ENCODE data around the gene WDPCP.

DNA sequence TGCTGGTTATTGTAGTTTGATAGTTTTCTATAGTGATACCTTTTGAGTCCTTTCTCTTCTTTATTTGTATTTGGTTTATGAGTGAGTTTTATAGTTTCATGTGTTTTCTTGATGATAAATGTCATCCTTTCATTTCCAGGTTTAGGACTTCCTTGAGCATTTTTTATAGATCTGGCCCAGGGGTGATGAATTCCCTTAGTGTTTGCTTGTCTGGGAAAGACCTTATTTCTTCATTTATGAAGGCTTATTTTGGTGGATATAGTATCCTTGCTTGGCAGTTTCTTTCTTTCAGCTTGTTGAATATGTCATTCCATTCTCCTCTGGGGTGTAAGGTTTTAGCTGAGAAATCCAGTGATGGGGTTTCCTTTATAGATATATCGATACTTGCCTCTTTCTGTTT is 483.8 kb downstream of the WDPCP start:
- TF ChIP-seq, protein P1, sequence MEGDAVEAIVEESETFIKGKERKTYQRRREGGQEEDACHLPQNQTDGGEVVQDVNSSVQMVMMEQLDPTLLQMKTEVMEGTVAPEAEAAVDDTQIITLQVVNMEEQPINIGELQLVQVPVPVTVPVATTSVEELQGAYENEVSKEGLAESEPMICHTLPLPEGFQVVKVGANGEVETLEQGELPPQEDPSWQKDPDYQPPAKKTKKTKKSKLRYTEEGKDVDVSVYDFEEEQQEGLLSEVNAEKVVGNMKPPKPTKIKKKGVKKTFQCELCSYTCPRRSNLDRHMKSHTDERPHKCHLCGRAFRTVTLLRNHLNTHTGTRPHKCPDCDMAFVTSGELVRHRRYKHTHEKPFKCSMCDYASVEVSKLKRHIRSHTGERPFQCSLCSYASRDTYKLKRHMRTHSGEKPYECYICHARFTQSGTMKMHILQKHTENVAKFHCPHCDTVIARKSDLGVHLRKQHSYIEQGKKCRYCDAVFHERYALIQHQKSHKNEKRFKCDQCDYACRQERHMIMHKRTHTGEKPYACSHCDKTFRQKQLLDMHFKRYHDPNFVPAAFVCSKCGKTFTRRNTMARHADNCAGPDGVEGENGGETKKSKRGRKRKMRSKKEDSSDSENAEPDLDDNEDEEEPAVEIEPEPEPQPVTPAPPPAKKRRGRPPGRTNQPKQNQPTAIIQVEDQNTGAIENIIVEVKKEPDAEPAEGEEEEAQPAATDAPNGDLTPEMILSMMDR (IDR thresholded peaks at IDR 0.05) = no peak
- TF ChIP-seq ZFX (IDR thresholded peaks at IDR 0.05; ENCODE audit: borderline replicate concordance) = no peak

Measured in 22Rv1 (cell line).